Measurements from ENCODE around the gene RAPGEF5. TPM values are rescaled to one million over a fixed set of nuclear protein-coding genes. Genes with fewer than 3 reads are reported as not detected.

Gene RAPGEF5
- total RNA-seq, 1 donor from 2014 or later = 65.8 TPM

DNA sequence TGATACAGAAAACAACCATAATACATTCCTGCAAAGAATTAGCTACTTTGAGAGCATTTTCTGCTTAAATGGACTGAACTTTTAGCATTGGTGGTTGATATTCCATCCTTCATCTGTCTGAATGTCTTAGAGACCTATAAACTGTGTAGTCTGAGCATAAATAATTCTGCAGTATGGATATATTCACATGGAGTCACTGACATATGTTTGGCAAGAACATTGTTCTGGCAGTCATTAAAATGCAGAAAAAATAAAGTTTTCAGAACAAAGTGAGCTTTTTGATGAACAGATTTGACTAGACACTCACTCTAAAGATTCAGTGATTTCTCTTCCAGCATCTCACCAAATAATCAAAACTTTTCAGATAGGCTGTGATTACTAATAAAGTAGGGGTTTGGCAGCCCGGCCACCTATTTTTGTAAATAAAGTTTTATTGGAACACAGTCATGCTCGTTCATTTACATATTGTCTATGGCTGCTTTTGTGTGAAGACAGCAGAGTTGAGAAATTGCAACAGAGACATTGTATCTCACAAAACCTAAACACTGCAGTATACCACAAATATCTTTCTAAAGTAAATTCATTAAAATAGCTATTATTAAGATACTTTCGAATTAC is 44.1 kb upstream of the RAPGEF5 start:
- no peaks in the 10 kb centered on the region for H3K9me3 ChIP-seq
- intact Hi-C loops (cut with DNase I) = no loop called here
- no peak overlapping the region for H3K4me3 ChIP-seq
- no peaks in the 10 kb centered on the region for H3K36me3 ChIP-seq
- no peak for DNase-seq (ENCODE audit: low spot score in 2 of 2)
- H3K27ac ChIP-seq = no peak overlapping the region
- H3K4me1 ChIP-seq = no peaks in the 10 kb centered on the region
- TF ChIP-seq CTCF (IDR thresholded peaks at IDR 0.05) = no peak
- no peaks in the 10 kb centered on the region for H3K27me3 ChIP-seq

GRCh38 chr7:22400150-22400814 is 43.3 kb upstream of the RAPGEF5 start:
- Histone ChIP-seq H3K27ac (no peak overlapping the region), H3K4me3 (no peak overlapping the region), H3K27me3 (no peaks in the 10 kb centered on the region), H3K4me1 (no peaks in the 10 kb centered on the region), H3K36me3 (no peaks in the 10 kb centered on the region), H3K9me3 (no peaks in the 10 kb centered on the region)
- TF ChIP-seq CTCF (IDR thresholded peaks at IDR 0.05) = no peak
- no peak for DNase-seq (ENCODE audit: low spot score in 2 of 2)
- intact Hi-C loops (cut with DNase I) = no loop called here

- H3K9me3 ChIP-seq = no peaks in the 10 kb centered on the region
- H3K4me1 ChIP-seq = no peaks in the 10 kb centered on the region
- no peak for DNase-seq (ENCODE audit: low spot score in 2 of 2)
- H3K36me3 ChIP-seq = no peaks in the 10 kb centered on the region
- no peak overlapping the region for H3K27ac ChIP-seq
- H3K4me3 ChIP-seq = no peak overlapping the region
- intact Hi-C loops (cut with DNase I) = no loop called here
- TF ChIP-seq CTCF (IDR thresholded peaks at IDR 0.05) = no peak
- no peaks in the 10 kb centered on the region for H3K27me3 ChIP-seq
Observed at GRCh38 chr7:22399546-22399945, 42.6 kb upstream of the RAPGEF5 start.

DNA sequence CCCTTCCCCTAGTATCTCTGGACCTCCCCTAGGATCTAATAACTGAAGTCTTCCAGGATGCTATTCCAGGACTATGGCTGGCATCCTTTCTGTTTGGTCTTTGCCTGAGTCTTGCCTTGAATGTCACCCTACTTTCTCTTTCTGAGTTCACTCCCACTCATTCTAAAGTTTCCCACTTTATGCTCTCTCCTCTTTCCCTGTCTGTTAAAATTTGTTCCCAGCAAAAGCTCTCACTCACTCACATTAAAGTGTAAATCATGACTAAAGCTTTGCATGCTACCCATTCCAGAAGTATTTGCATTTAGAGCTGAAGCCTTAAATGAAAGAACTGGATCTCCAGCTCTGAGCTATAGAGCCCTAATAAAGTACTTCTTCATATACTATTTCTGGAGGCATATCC is 42.1 kb upstream of the RAPGEF5 start:
- no peaks in the 10 kb centered on the region for H3K27me3 ChIP-seq
- H3K36me3 ChIP-seq = no peaks in the 10 kb centered on the region
- no peak for DNase-seq (ENCODE audit: low spot score in 2 of 2)
- TF ChIP-seq CTCF (IDR thresholded peaks at IDR 0.05) = no peak
- no peaks in the 10 kb centered on the region for H3K9me3 ChIP-seq
- intact Hi-C loops (cut with DNase I) = no loop called here
- H3K27ac ChIP-seq = no peak overlapping the region
- no peaks in the 10 kb centered on the region for H3K4me1 ChIP-seq
- no peak overlapping the region for H3K4me3 ChIP-seq

- DNase-seq (ENCODE audit: low spot score in 2 of 2) = no peak
- intact Hi-C loops (cut with DNase I) = no loop called here
- no peak for TF ChIP-seq CTCF (IDR thresholded peaks at IDR 0.05)
- Histone ChIP-seq H3K27me3 (no peaks in the 10 kb centered on the region), H3K36me3 (no peaks in the 10 kb centered on the region), H3K9me3 (no peaks in the 10 kb centered on the region), H3K4me1 (no peaks in the 10 kb centered on the region), H3K4me3 (no peak overlapping the region), H3K27ac (no peak overlapping the region)
Observed at GRCh38 chr7:22397981-22398380, 41.0 kb upstream of the RAPGEF5 start.

All from ascending aorta (tissue), 2 donors.